GM21528 (cell line): Measurements from ENCODE around the gene TMEM35A.
"Not testable (repeated sequence)": the region's sequence is repeated elsewhere in the genome, so short reads cannot be mapped to it uniquely, and the experiment has no call there.

Experiments
- ATAC-seq: cut with Tn5 transposase; IDR thresholded peaks from one replicate; pipeline ENCODE4 v1.9.1; 2021; ENCODE audit warnings: mild to moderate bottlenecking, moderate library complexity; ENCODE audit not compliant: unreplicated experiment, low FRiP score

TMEM35A gene, protein sequence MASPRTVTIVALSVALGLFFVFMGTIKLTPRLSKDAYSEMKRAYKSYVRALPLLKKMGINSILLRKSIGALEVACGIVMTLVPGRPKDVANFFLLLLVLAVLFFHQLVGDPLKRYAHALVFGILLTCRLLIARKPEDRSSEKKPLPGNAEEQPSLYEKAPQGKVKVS

DNA sequence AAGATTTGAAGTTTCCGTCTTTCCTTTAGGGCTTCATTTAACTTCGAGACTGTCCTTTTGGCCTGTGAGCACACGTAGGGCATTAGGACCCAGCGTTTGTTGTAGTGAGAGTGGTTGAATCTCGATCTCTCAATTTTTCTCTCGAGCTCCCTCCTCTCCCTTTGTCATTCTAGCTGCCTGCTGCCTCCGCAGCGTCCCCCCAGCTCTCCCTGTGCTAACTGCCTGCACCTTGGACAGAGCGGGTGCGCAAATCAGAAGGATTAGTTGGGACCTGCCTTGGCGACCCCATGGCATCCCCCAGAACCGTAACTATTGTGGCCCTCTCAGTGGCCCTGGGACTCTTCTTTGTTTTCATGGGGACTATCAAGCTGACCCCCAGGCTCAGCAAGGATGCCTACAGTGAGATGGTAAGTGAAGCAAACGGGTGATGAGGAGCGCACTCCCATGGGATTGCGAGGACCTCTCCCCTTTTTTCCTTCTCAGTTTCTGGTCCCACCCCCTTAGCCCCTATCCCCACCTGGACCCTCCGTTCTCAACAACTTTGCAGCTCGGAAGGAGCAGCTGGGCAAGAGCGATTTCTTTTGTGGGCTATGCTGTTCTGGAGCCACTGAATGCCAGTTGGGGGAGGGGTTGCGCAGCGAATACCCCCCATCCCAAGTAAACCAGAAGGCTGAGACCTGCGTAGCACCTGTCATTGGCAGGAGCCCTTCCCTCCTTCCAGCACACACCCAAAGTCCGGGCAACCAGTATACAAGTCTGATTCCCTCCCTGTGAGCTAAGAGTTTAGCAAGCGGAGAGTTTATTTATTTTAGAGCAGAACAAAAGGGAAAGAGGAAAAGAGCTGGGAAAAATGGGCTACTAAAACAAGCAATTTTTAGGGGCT, at the start of gene TMEM35A:
TMEM35A (plus strand) TSS at position 164 of the 883 bp plus-strand sequence; CDS start at position 288, 124 bp downstream.
- no peak for ATAC-seq

DNA sequence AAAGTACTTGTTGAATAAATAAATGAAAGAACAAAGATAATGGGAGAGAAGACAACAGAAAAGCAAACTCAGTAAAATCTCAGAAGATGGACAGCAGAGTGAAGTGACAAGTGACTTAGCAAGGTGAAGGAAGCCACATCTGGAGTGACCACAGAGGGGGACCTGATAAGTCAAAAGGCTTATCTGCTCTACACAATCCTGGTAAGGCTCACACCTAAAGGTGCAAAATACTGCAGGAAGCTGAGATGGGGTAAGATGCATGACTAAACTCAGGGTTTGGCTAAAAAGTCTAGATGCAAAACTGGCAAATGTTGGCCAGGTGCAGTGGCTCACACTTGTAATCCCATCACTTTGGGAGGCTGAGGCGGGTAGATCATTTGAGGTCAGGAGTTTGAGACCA, 49.0 kb upstream of the TMEM35A start:
- ATAC-seq = no peak

DNA sequence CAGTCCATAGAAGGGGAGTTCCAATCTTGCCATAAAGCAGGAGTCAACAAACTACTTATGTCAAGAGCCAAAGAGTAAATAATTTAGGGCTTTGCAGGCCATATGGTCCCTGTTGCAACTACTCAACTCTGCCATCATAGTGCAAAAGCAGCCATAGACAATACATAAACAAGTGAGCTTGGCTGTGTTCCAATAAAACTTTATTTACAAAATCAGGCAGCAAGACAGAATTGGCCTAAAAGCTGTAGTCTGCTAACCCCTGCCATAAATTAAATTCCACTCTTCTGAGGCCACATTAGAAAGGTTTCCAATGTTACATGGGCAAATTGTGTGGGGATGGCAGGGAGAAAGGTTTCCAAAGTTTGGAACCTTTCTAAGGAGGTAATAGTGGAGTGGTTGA, 41.4 kb upstream of the TMEM35A start:
- no peak for ATAC-seq

DNA sequence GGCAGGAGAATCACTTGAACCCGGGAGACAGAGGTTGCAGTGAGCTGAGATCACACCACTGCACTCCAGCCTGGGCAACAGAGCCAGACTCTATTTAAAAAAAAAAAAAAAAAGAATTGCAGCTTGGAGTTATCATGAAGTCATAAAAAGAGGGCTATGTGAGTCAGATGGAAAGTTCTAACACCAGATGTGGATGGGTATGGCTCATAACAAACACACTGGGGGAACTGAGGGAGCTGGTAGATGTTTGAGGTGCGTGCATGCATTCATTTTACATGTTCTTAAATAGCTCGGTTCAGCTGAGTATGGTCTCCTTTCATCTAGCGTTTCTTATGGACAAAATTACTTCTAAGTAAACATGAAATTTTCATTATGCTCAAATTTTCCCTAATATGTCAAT, 38.5 kb upstream of the TMEM35A start:
- ATAC-seq = no peak

DNA sequence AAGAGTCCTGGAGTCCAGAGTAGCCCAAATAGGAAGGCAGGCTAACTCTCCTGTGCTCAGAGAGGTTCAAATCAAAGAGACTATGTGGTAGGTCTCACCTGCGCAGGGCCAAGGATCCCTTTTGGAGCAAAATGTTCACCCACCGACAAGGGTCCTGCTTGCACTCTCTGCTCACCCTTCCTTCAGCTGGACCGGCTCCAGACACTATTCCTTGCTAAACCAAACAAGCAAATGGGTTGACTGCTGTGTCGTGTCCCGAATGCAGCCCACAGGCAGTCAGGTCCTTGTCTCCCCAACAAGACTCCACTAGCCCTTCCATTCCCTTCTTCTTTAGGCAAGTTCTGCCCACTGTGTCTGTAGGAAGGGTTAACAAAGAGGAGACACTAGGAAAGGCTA, 27.5 kb upstream of the TMEM35A start:
- peak; percentile 28 for ATAC-seq

DNA sequence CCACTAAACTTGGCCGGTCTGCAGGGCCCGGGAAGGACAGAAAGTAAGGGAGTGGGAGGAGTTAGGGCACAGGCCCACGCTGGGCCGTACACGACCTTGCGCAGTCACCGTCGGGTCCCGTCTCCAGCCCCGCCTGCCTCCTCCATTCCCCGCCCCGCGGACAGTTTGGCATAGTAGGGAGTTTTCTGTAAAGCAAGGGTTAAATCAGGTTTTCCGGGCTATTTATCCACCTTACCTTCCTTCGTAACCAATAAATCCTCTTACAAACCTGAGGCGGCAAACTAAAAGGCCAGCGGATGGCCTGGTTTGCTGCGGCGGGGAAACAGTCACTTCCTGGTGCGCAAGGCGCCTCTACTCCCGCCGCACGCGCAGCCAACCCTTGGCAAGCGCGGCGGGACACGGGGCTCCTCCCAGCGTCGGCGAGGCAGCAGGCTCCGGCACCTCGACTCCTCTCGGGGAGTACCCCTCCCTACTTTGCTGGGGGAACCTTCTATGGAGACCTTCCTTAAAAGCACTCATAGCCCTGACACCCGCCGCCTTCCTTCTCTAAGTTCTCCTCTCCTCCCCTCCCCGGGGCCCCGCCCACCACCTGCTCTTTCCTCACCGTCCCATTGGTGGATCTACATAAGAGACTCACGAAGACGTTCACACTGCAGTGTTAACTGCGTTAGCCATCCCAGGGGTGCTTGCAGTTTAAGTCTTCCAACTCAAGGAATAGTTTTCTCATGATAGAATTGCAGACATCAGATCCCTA, 27.0 kb upstream of the TMEM35A start, which contains the start of gene TRMT2B:
TRMT2B (minus strand) TSS at position 563 of the 754 bp plus-strand sequence. CDS start 9,822 bp downstream, outside the sequence.
- ATAC-seq = peak; percentile 96

DNA sequence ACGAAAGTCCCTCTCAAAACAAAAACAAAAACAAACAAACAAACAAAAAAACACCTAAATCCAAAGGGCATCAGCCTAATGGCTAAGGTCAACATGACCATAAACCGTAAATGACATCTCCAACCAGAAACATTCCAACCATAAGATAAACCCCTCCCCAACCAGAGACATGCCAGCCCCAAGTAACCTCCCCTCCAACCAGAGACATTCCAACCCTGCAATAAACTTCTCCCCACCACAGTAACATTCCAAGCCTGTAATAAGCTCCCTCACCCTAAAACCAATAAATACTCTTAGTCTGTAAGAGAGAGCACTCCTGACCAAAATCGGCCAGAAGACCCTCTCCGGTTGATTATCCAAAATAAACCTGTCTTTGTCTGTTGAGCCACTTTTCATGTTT, 22.1 kb upstream of the TMEM35A start:
- ATAC-seq = not testable (repeated sequence)

DNA sequence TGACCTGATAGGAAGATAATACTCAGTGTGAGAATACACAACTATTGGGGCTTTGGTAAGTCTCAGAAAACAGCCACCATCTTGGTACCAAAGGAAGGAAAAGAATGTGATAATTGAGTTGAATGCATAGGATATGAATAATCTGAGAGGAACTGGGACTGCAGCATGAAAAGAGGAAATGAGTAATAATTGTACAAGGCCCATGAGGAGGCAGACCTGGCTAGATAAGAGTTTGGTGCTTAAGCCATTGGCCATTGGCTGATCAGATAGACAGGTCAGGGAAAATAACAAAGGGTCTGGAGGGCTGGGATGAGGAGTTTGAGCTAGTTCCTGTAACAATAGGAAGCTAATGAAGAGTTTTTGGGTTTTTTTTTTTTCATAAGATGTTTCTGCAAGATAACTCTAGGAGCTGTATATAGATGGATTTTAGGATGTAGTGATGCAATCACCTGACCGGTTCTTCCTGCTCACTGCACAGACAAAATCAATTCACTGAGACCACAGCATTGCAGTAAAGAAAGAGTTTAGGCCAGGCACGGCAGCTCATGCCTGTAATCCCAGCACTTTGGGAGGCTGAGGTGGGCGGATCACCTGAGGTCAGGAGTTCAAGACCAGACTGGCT, 21.5 kb upstream of the TMEM35A start:
- ATAC-seq = peak; percentile 89

DNA sequence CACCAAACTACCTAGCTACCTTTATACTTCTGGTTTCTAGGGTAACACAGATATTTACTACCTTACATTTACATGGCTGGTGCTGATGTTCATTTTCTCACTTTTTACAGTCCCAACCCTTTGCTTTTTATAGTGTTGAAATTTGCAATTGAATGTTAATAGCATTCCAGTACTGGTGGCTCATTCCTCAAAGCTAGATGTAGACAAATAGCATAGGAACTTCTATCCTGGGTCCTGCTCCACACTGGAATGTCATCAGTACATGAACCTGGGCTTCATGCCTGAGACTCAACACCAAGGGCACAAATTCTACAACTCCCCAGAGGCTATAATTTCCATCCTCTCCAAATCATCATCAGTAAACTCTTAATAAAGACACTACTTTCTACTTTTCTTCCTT, 16.5 kb upstream of the TMEM35A start:
- no peak for ATAC-seq

DNA sequence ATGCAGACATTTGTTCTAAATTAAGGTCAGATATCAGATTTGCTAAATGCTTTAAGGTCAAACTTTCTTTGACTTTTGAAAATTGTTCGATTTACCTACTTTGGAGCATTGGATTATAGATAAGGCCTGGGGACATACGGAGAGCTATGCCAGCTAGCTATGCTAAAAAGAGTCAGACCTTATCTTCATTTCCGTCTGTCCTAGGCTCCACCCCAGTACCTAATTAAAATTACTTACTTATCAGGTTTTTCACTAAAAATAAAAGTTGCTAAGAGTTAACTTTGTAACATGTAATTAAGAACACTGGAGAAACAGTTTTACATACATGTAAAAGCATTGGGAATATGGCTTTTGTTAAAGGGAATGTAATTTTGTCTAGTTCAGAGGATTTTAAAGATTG, 7.1 kb upstream of the TMEM35A start:
- ATAC-seq = no peak

DNA sequence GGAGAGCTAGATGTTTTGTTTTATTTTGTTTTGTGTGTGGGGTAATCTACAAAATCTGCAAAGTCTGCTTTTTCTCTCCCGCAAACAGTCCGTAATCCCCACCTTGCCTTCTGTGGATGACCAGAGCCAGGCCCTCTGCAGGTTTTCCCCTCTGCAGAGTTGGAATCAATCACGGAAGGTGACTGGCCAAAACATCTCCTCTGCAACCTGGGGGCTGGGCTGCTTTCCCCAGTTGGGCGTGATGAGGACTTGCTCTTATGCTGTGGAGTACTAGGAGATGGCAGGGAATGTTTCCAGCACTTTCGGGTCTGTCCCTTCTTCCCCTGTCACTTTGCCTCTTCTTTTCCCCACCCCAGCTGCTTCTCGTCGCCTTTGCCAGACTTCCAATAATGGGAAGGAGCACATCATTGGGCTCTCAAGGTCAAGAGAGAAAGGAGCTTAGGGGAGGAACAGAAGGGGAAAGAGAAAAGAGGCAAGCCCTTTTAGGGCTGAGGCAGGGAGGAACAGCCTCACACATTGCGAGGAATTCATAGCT, 1.1 kb downstream of the TMEM35A start:
- no peak for ATAC-seq

DNA sequence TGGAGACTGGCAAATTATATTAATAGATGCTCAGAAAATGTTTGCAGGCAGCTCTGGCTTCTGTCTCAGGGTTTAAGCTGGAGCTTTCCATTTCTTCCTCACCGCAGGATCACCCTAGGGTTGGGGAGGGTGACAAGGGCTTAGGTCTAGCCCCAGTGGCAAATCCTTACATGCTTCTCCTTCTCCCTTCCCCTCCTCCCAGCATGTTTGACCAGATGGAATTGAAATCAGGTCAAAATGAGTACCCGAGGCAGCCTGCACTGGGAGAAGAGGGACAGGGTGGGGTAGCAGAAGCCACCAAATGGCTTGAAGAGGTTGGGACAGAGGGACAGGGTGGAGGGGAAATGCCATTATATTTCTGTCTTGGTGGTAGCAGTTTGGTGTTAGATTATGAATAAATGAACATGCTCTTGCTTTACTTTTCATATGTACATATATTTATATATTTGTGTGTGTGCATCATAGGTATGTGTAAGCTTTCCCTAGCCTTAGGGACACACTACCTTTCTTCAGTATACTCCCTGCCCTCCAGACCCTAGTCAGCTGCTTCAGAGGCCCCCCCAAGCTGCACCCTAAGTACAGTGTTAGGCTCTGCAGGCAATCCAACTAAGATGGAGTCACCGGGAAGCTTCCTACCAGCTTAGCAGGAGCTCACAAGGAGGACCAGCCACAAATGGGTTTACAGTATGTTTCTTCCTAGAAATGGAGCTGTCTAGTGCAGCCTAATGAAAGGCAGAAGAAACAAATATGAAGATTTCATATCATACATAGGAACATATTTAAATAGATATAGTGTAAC, 1.8 kb downstream of the TMEM35A start:
- no peak for ATAC-seq

DNA sequence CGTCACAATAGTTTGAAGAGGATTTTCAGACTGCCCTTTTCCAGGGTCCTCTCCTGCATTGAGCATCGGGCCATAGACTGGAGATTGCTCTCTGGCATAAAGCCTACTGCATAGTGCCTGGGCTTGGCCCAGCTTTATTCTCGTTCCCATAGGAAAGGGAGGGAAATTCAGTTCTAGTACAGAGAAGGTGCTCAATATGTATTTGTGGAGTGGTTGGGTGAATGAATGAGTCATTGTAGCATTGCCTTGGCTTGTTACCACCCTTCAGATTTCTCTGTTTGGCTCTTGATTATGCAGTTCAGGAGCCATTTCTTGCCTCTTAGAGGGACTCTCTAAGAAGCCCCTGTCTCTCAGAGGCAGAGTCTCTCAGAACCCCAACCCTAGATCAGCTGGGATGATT, 2.6 kb downstream of the TMEM35A start:
- ATAC-seq = no peak

DNA sequence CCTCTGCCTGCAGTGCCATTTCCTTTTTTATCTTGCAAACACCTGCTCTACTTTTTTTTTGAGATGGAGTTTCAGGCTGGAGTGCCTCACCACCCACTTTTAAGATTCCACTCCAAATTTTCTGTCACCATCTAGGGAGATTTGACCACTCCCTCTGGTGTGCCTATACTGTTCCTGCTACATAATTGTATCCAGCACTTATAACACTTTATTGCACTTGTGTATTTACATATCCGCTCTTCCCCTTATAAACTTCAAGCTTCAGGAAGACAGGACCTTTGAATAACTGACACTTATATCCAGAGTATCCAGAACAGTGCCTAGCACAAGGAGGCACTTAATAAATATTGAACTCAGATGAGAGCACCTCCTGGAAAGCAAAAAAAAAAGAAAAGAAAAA, 13.1 kb downstream of the TMEM35A start:
- ATAC-seq = no peak

DNA sequence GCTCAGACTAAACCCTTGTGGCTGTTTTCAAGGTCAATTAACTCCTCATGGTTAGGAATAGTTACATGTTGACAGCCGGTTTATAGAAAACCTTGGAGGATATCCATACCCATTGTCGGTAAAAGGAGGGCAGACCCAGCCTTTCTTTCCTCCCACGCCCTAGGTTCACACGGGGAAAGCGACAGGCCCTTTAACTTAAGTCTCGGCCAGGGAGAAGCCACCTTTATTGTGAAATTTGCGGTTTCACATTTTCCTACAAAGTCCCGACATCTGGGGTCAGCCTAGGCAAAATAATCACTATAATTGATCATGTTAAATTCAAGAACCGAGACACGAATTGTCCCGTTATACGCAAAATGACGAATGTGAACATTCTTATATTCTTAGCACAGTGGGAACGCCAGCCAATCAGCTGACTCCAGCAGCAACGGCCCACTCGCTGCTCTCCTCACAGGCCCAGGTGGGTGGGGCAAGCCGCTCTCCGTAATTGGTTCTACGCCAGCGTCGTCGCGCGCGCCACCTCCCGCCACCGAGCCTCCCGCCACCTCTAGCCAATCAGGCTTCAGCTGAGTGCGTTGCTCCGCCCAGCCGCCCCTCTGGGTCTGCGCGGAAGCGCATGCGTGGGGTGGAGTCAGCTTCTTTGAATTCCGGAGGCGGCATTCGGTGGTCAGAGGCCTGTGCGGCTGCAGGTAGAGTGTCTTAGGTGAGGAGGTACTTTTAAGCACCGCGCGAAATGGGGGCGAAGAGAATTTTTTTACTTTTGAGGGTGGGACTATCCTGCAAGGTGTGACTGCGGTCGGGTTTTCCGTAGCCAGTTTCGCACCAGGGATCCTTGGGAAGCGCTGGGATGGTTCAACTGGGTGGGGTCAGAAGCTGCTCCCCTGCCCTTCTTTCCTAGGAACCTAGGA, 19.1 kb downstream of the TMEM35A start, which contains the start of gene CENPI:
CENPI (plus strand) TSS at position 659 of the 908 bp plus-strand sequence. CDS start 2,867 bp downstream, outside the sequence.
- ATAC-seq = peak; percentile 99

DNA sequence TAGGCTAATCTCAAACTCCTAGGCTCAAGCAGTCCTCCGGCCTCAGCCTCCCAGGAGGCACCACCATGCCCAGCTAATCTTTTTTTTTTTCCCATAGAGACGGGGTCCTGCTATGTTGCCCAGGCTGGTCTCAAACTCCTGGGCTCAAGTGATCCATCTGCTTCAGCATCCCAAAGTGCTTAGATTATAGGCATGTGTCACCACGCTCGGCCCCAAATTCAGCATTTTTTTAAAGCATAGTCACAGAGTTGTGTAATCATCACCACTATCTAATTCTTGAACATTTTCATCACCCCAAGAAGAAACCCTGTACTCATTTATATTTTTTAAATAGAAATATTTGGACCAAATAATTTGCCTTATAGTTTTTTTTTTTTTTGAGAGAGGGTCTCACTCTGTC, 29.6 kb downstream of the TMEM35A start:
- no peak for ATAC-seq

DNA sequence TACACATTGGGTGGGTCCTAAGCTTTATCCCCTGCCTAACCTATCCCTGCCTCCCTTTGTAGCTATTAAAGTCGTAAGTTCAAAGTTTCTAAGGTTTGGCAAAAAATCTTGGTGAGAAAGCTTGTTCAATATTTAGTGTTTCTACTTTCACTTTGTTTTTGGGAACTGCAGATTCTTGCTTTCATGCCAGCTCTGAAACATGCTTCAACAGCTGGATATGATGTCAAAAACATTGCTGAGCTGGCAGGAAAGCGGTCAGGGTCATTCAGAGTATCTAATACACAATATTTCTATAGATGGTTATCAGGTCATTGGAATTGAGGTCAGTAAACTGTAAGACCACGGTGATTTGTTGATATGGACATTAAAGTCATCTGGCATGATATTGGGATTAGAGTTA, 39.0 kb downstream of the TMEM35A start:
- no peak for ATAC-seq

DNA sequence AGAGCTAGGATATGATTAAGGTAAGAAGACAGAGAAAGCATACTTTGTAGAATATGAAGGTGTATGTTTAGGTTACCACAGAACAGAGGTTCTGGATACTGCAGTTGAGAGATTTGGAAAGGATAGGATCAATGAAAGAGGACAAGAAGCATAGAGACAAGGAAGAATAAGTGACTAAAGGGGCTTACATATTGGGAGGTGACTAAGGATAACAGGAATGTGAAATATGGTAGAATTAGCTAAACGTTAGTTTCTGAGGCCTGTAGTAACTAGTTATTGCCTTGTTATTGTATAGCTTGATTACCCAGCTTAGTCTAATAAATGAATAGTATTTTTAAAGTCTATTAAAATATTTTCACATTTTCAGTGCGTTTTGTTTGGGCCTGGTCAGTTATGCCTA, 57.6 kb downstream of the TMEM35A start:
- ATAC-seq = no peak
